Measurements from ENCODE around the gene CUBN. TPM values are rescaled to one million over a fixed set of nuclear protein-coding genes. Genes with fewer than 3 reads are reported as not detected.
A peak's percentile ranks its signal among the peaks of the same experiment; 100 is the strongest.

The CUBN gene
- polyA plus RNA-seq, 4 donors = 0.18 to 161 TPM; not detected in 2

- H3K27ac ChIP-seq (ENCODE audit: low read depth in 1 of 3, low read length in 2 of 3) = no peak overlapping the region
- FAIRE-seq = no peak
- H3K4me1 ChIP-seq (ENCODE audit: control insufficient read depth in 3 of 3, insufficient read depth in 2 of 3, low read depth in 1 of 3, low read length in 2 of 3) = peaks cover 0 to 9% (median 0%) of the 10 kb centered on the region in 3 donors
- no peaks in the 10 kb centered on the region for H3K9me3 ChIP-seq (ENCODE audit: control insufficient read depth in 2 of 2, insufficient read depth in 1 of 2, low read depth in 1 of 2, low read length in 1 of 2)
- DNase-seq = peak in 1 of 2 donors; percentile 35
- WGBS, 3 donors = 42 to 54% (median 50%) methylated on average over 4 of the region's 4 CpGs
- H3K4me3 ChIP-seq (ENCODE audit: low read depth in 1 of 3, low read length in 3 of 3) = no peak overlapping the region
- H3K36me3 ChIP-seq (ENCODE audit: control insufficient read depth in 3 of 3, insufficient read depth in 2 of 3, low read depth in 1 of 3, low read length in 3 of 3) = no peaks in the 10 kb centered on the region
- H3K27me3 ChIP-seq (ENCODE audit: control insufficient read depth in 3 of 3, insufficient read depth in 3 of 3, low read length in 3 of 3) = no peaks in the 10 kb centered on the region
These were observed 276.4 kb downstream of the CUBN start for GRCh38 chr10:16853201-16853600.

- WGBS, 3 donors = 44 to 58% (median 58%) methylated on average over 2 of the region's 2 CpGs
- Histone ChIP-seq H3K9me3 (ENCODE audit: control insufficient read depth in 2 of 2, insufficient read depth in 1 of 2, low read depth in 1 of 2, low read length in 1 of 2) (no peaks in the 10 kb centered on the region), H3K27ac (ENCODE audit: low read depth in 1 of 3, low read length in 2 of 3) (no peak overlapping the region), H3K27me3 (ENCODE audit: control insufficient read depth in 3 of 3, insufficient read depth in 3 of 3, low read length in 3 of 3) (no peaks in the 10 kb centered on the region), H3K4me3 (ENCODE audit: low read depth in 1 of 3, low read length in 3 of 3) (no peak overlapping the region), H3K36me3 (ENCODE audit: control insufficient read depth in 3 of 3, insufficient read depth in 2 of 3, low read depth in 1 of 3, low read length in 3 of 3) (no peaks in the 10 kb centered on the region), H3K4me1 (ENCODE audit: control insufficient read depth in 3 of 3, insufficient read depth in 2 of 3, low read depth in 1 of 3, low read length in 2 of 3) (peaks cover 0 to 9% (median 0%) of the 10 kb centered on the region in 3 donors)
- DNase-seq = no peak
- FAIRE-seq = no peak
These were observed 277.0 kb downstream of the CUBN start for GRCh38 chr10:16852624-16853023.

GRCh38 chr10:16848562-16849154, 281.0 kb downstream of the CUBN start:
- Histone ChIP-seq H3K36me3 (ENCODE audit: control insufficient read depth in 3 of 3, insufficient read depth in 2 of 3, low read depth in 1 of 3, low read length in 3 of 3) (no peaks in the 10 kb centered on the region), H3K4me3 (ENCODE audit: low read depth in 1 of 3, low read length in 3 of 3) (no peak overlapping the region), H3K4me1 (ENCODE audit: control insufficient read depth in 3 of 3, insufficient read depth in 2 of 3, low read depth in 1 of 3, low read length in 2 of 3) (peaks cover 0 to 5% (median 0%) of the 10 kb centered on the region in 3 donors), H3K27me3 (ENCODE audit: control insufficient read depth in 3 of 3, insufficient read depth in 3 of 3, low read length in 3 of 3) (no peaks in the 10 kb centered on the region), H3K27ac (ENCODE audit: low read depth in 1 of 3, low read length in 2 of 3) (no peak overlapping the region), H3K9me3 (ENCODE audit: control insufficient read depth in 2 of 2, insufficient read depth in 1 of 2, low read depth in 1 of 2, low read length in 1 of 2) (no peaks in the 10 kb centered on the region)
- WGBS, 3 donors = 85 to 89% (median 86%) methylated on average over 10 of the region's 10 CpGs
- no peak for FAIRE-seq
- no peak for DNase-seq

- FAIRE-seq (no peak), DNase-seq (no peak)
- Histone ChIP-seq H3K27me3 (ENCODE audit: control insufficient read depth in 3 of 3, insufficient read depth in 3 of 3, low read length in 3 of 3) (no peaks in the 10 kb centered on the region), H3K4me3 (ENCODE audit: low read depth in 1 of 3, low read length in 3 of 3) (no peak overlapping the region), H3K27ac (ENCODE audit: low read depth in 1 of 3, low read length in 2 of 3) (no peak overlapping the region), H3K9me3 (ENCODE audit: control insufficient read depth in 2 of 2, insufficient read depth in 1 of 2, low read depth in 1 of 2, low read length in 1 of 2) (no peaks in the 10 kb centered on the region), H3K4me1 (ENCODE audit: control insufficient read depth in 3 of 3, insufficient read depth in 2 of 3, low read depth in 1 of 3, low read length in 2 of 3) (no peaks in the 10 kb centered on the region), H3K36me3 (ENCODE audit: control insufficient read depth in 3 of 3, insufficient read depth in 2 of 3, low read depth in 1 of 3, low read length in 3 of 3) (no peaks in the 10 kb centered on the region)
- 61 to 71% (median 68%) methylated on average over 6 of the region's 6 CpGs for WGBS, 3 donors
These were observed 282.0 kb downstream of the CUBN start for GRCh38 chr10:16847644-16848043.

- Histone ChIP-seq H3K4me1 (ENCODE audit: control insufficient read depth in 3 of 3, insufficient read depth in 2 of 3, low read depth in 1 of 3, low read length in 2 of 3) (no peaks in the 10 kb centered on the region), H3K27ac (ENCODE audit: low read depth in 1 of 3, low read length in 2 of 3) (no peak overlapping the region), H3K27me3 (ENCODE audit: control insufficient read depth in 3 of 3, insufficient read depth in 3 of 3, low read length in 3 of 3) (no peaks in the 10 kb centered on the region), H3K4me3 (ENCODE audit: low read depth in 1 of 3, low read length in 3 of 3) (no peak overlapping the region), H3K9me3 (ENCODE audit: control insufficient read depth in 2 of 2, insufficient read depth in 1 of 2, low read depth in 1 of 2, low read length in 1 of 2) (no peaks in the 10 kb centered on the region), H3K36me3 (ENCODE audit: control insufficient read depth in 3 of 3, insufficient read depth in 2 of 3, low read depth in 1 of 3, low read length in 3 of 3) (no peaks in the 10 kb centered on the region)
- no peak for DNase-seq
- no peak for FAIRE-seq
These were observed 284.4 kb downstream of the CUBN start for GRCh38 chr10:16845248-16845647.

- DNase-seq = peak; percentile 58 to 59
- H3K27ac ChIP-seq (ENCODE audit: low read depth in 1 of 3, low read length in 2 of 3) = no peak overlapping the region
- no peaks in the 10 kb centered on the region for H3K36me3 ChIP-seq (ENCODE audit: control insufficient read depth in 3 of 3, insufficient read depth in 2 of 3, low read depth in 1 of 3, low read length in 3 of 3)
- no peak overlapping the region for H3K4me3 ChIP-seq (ENCODE audit: low read depth in 1 of 3, low read length in 3 of 3)
- peak; percentile 75 for FAIRE-seq
- 0 to 3% (median 0%) methylated on average over 1 of the region's 1 CpG for WGBS, 3 donors
- no peaks in the 10 kb centered on the region for H3K4me1 ChIP-seq (ENCODE audit: control insufficient read depth in 3 of 3, insufficient read depth in 2 of 3, low read depth in 1 of 3, low read length in 2 of 3)
- H3K9me3 ChIP-seq (ENCODE audit: control insufficient read depth in 2 of 2, insufficient read depth in 1 of 2, low read depth in 1 of 2, low read length in 1 of 2) = no peaks in the 10 kb centered on the region
- no peaks in the 10 kb centered on the region for H3K27me3 ChIP-seq (ENCODE audit: control insufficient read depth in 3 of 3, insufficient read depth in 3 of 3, low read length in 3 of 3)
These were observed 286.2 kb downstream of the CUBN start for GRCh38 chr10:16843252-16843870.

GRCh38 chr10:16835228-16835627, 294.4 kb downstream of the CUBN start:
- WGBS, 3 donors = 48 to 61% (median 60%) methylated on average over 8 of the region's 8 CpGs
- no peaks in the 10 kb centered on the region for H3K4me1 ChIP-seq (ENCODE audit: control insufficient read depth in 3 of 3, insufficient read depth in 2 of 3, low read depth in 1 of 3, low read length in 2 of 3)
- H3K27ac ChIP-seq (ENCODE audit: low read depth in 1 of 3, low read length in 2 of 3) = no peak overlapping the region
- FAIRE-seq (no peak), DNase-seq (no peak)
- no peaks in the 10 kb centered on the region for H3K27me3 ChIP-seq (ENCODE audit: control insufficient read depth in 3 of 3, insufficient read depth in 3 of 3, low read length in 3 of 3)
- H3K4me3 ChIP-seq (ENCODE audit: low read depth in 1 of 3, low read length in 3 of 3) = no peak overlapping the region
- H3K9me3 ChIP-seq (ENCODE audit: control insufficient read depth in 2 of 2, insufficient read depth in 1 of 2, low read depth in 1 of 2, low read length in 1 of 2) = no peaks in the 10 kb centered on the region
- peaks cover 0 to 6% (median 0%) of the 10 kb centered on the region in 3 donors for H3K36me3 ChIP-seq (ENCODE audit: control insufficient read depth in 3 of 3, insufficient read depth in 2 of 3, low read depth in 1 of 3, low read length in 3 of 3)

GRCh38 chr10:16832351-16833080, 297.1 kb downstream of the CUBN start:
- WGBS, 3 donors = 25 to 49% (median 41%) methylated on average over 11 of the region's 11 CpGs
- no peaks in the 10 kb centered on the region for H3K9me3 ChIP-seq (ENCODE audit: control insufficient read depth in 2 of 2, insufficient read depth in 1 of 2, low read depth in 1 of 2, low read length in 1 of 2)
- DNase-seq (peak in 1 of 2 donors; percentile 49), FAIRE-seq (no peak)
- H3K27me3 ChIP-seq (ENCODE audit: control insufficient read depth in 3 of 3, insufficient read depth in 3 of 3, low read length in 3 of 3) = no peaks in the 10 kb centered on the region
- no peaks in the 10 kb centered on the region for H3K4me1 ChIP-seq (ENCODE audit: control insufficient read depth in 3 of 3, insufficient read depth in 2 of 3, low read depth in 1 of 3, low read length in 2 of 3)
- H3K27ac ChIP-seq (ENCODE audit: low read depth in 1 of 3, low read length in 2 of 3) = peak overlapping the region in 1 of 3 donors; percentile 74
- H3K4me3 ChIP-seq (ENCODE audit: low read depth in 1 of 3, low read length in 3 of 3) = no peak overlapping the region
- peaks cover 0 to 4% (median 0%) of the 10 kb centered on the region in 3 donors for H3K36me3 ChIP-seq (ENCODE audit: control insufficient read depth in 3 of 3, insufficient read depth in 2 of 3, low read depth in 1 of 3, low read length in 3 of 3)
